HT-29 (cell line): ENCODE measurements around the gene BEND6. TPM values are rescaled to one million over a fixed set of nuclear protein-coding genes. Genes with fewer than 3 reads are reported as not detected.

ENCODE experiments used
- DNase-seq: peaks from one replicate; pipeline ENCODE4 v3.0.0-alpha.2; 2015; ENCODE audit warnings: low spot score
- total RNA-seq: library from RNA; depleted of rRNA; stranded (reverse); fragments of >200 nt; shearing (Covaris generic); gene quantifications from 2 replicates; pipeline ENCODE4 v1.2.3, GENCODE V29; 2014; rRNA removed

Gene BEND6
- not detected in 2 replicates for total RNA-seq

GRCh38 chr6:56954403-56955170 lies at the start of gene BEND6:
BEND6 (plus strand) TSS chr6:56955107; CDS start chr6:56981811, 26,704 bp downstream.
- no peak for DNase-seq

GRCh38 chr6:56905378-56905777 lies 49.5 kb upstream of the BEND6 start:
- DNase-seq, result no peak

GRCh38 chr6:56906752-56907151 lies 48.2 kb upstream of the BEND6 start:
- DNase-seq, result no peak

DNA sequence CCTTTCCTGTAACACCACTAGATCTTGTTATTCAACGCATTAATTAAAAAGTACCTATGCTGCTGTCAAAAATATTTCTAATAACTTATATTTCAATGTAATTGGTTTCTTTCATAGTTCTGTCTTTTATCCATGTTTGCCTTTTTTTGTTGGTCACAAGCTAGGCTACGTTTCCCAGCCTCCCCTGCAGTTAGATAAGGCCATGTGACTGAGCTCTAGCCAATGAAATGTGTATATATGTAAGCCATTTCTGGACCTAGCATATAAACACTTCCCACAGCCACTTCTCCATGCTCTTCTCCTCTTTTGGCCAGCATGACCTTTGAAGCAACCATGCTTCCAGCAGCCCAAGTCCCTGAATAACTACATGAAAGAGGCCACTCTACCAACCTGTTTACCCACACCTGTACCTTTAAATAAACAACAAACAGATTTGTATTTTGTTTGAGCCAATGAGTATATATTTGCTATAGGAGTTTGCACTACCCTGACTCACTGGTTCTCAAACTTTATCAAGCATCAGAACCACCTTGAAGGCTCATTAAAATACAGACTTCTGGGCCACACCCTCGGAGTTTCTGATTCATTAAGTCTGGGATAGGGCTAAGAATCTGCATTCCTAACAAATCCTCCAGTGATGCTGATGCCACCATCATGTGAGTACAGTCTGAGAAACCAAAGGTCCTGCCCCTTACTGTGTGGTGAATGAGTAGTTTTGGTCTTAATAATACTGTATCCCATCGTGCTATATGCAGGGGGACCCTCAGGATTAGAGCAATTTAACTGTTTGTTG lies 45.6 kb upstream of the BEND6 start:
- no peak for DNase-seq

- no peak for DNase-seq
Measured at GRCh38 chr6:56911847-56912246, 43.1 kb upstream of the BEND6 start.

GRCh38 chr6:56913285-56914074 lies 41.4 kb upstream of the BEND6 start:
- no peak for DNase-seq

- no peak for DNase-seq
Measured at GRCh38 chr6:56914798-56915658, 39.9 kb upstream of the BEND6 start.

DNA sequence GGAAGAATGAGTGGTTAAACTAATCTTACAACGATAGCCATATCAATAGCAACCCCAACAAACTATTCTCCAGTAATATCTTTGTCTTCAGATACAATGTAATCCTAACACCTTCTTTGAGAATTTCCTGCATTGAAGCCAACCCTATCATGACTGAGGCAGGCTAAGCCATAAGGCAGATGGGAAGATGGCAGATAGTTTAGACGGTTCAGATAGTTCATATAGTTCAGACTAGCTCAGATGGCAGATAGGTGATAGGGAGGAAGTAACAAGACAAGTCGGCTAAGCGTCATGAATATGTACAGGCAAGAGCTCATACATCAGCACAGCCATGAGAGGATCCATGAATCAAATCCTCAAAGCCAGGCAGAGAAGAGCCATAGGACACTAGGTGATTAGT lies 39.1 kb upstream of the BEND6 start:
- no peak for DNase-seq

- no peak for DNase-seq
Measured at GRCh38 chr6:56916849-56917551, 37.9 kb upstream of the BEND6 start.

DNA sequence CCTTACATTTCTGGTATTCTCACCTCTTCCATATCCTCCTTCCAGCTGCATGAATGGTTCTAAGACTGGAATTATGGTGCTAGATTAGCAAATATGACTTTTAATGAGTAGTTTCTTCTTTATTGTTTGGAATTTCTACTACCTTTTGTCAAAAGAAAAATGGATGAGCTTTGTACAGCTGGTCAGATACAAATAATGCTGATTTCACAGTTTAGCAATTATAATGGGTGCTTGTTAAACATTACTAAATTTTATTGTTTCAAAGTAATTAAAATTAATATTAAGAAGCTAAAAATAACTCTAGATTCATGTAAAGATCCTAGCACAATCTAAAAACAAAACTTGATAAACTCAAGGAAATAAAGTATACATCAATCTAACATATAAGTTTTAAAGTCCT lies 32.3 kb upstream of the BEND6 start:
- no peak for DNase-seq

- DNase-seq, result no peak
Measured at GRCh38 chr6:56923565-56923964, 31.3 kb upstream of the BEND6 start.

GRCh38 chr6:56927538-56928453 lies 27.1 kb upstream of the BEND6 start:
- DNase-seq, result no peak

DNA sequence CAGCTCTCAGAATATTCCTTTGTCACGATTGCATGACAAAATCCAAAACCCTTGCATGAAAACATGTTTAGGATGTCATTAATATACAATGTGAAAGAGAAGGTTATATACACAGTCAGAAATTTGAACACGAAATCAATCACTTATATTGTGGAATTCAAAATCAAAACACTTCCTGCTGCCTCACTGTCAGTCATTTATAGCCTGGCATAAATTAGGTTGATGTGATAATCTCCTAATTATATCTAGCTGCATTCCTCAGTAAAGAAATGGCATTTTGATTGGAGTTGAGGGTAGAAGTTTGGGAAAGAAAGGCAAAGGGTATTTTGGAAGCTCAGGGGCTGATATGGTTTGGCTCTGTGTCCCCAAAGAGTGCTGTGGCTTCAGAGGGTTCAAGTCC lies 24.1 kb upstream of the BEND6 start:
- DNase-seq, result no peak

- no peak for DNase-seq
Measured at GRCh38 chr6:56932910-56933477, 21.9 kb upstream of the BEND6 start.

GRCh38 chr6:56933650-56934049 lies 21.3 kb upstream of the BEND6 start:
- no peak for DNase-seq

GRCh38 chr6:56934876-56935275 lies 20.0 kb upstream of the BEND6 start:
- DNase-seq, result no peak

- no peak for DNase-seq
Measured at GRCh38 chr6:56936466-56936865, 18.4 kb upstream of the BEND6 start.

- DNase-seq, result peak; percentile 15
Measured at GRCh38 chr6:56938649-56939191, 16.2 kb upstream of the BEND6 start.

- DNase-seq, result no peak
Measured at GRCh38 chr6:56940463-56940862, 14.4 kb upstream of the BEND6 start.
